Measurements from ENCODE around the gene PRND. TPM values are rescaled to one million over a fixed set of nuclear protein-coding genes. Genes with fewer than 3 reads are reported as not detected.
"Not testable (repeated sequence)": the region's sequence is repeated elsewhere in the genome, so short reads cannot be mapped to it uniquely, and the experiment has no call there.

Gene PRND
- total RNA-seq, 1 donor from 2014 or later = not detected

- no peak for DNase-seq (ENCODE audit: low read depth, low spot score)
- TF ChIP-seq CTCF (conservative IDR thresholded peaks at IDR 0.05) = no peak
- H3K4me3 Mint-ChIP-seq = peak overlapping the region; percentile 12
Measured at GRCh38 chr20:4720977-4721349, 746 bp upstream of the PRND start.

DNA sequence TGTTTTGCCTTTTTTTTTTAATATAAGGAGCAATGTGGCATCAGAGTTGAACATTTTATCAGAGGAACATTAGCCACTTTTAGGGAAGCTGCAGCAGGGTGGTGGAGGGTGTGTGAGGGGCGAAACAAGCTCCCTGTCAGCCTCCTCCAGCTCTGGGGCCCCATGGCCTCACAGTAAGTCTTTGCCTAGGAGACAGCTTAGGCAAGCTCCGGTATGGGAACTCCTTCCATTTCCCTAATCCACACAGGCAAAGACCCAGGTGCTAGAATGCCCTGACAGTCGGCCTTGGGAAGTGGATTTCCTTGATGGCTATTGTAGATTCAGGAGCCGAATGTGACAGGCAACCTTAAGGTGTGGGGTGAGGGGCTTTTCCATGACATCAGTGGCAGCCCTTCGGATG lies 862 bp downstream of the PRND start:
- Mint-ChIP-seq H3K9me3 (no peaks in the 10 kb centered on the region), H3K4me3 (no peak overlapping the region), H3K4me1 (peaks cover 22% of the 10 kb centered on the region), H3K27me3 (ENCODE audit: low read depth) (no peaks in the 10 kb centered on the region), H3K36me3 (ENCODE audit: low read depth) (no peaks in the 10 kb centered on the region), H3K27ac (ENCODE audit: unreplicated experiment) (no peak overlapping the region)
- TF ChIP-seq CTCF (conservative IDR thresholded peaks at IDR 0.05) = no peak
- no peak for DNase-seq (ENCODE audit: low read depth, low spot score)

More at GRCh38 chr20:4720977-4721349, 746 bp upstream of the PRND start:
- no peaks in the 10 kb centered on the region for H3K9me3 Mint-ChIP-seq
- H3K36me3 Mint-ChIP-seq (ENCODE audit: low read depth) = no peaks in the 10 kb centered on the region
- H3K27me3 Mint-ChIP-seq (ENCODE audit: low read depth) = no peaks in the 10 kb centered on the region
- H3K27ac Mint-ChIP-seq (ENCODE audit: unreplicated experiment) = peak overlapping the region; percentile 57
- H3K4me1 Mint-ChIP-seq = peaks cover 17% of the 10 kb centered on the region

GRCh38 chr20:4722993-4723392 lies 1.3 kb downstream of the PRND start:
- Mint-ChIP-seq H3K36me3 (ENCODE audit: low read depth) (no peaks in the 10 kb centered on the region), H3K27ac (ENCODE audit: unreplicated experiment) (no peak overlapping the region), H3K4me3 (no peak overlapping the region), H3K9me3 (no peaks in the 10 kb centered on the region), H3K27me3 (ENCODE audit: low read depth) (no peaks in the 10 kb centered on the region), H3K4me1 (peaks cover 22% of the 10 kb centered on the region)
- no peak for DNase-seq (ENCODE audit: low read depth, low spot score)
- TF ChIP-seq CTCF (conservative IDR thresholded peaks at IDR 0.05) = no peak

- not testable (repeated sequence) for H3K9me3 Mint-ChIP-seq; H3K4me3 Mint-ChIP-seq; H3K27ac Mint-ChIP-seq (ENCODE audit: unreplicated experiment); H3K36me3 Mint-ChIP-seq (ENCODE audit: low read depth); DNase-seq (ENCODE audit: low read depth, low spot score); H3K27me3 Mint-ChIP-seq (ENCODE audit: low read depth)
- peaks cover 22% of the 10 kb centered on the region for H3K4me1 Mint-ChIP-seq
Measured at GRCh38 chr20:4723553-4723952, 1.8 kb downstream of the PRND start.

- Mint-ChIP-seq H3K27me3 (ENCODE audit: low read depth) (no peaks in the 10 kb centered on the region), H3K36me3 (ENCODE audit: low read depth) (no peaks in the 10 kb centered on the region), H3K4me1 (peaks cover 19% of the 10 kb centered on the region), H3K27ac (ENCODE audit: unreplicated experiment) (no peak overlapping the region), H3K4me3 (no peak overlapping the region), H3K9me3 (no peaks in the 10 kb centered on the region)
- no peak for DNase-seq (ENCODE audit: low read depth, low spot score)
- no peak for TF ChIP-seq CTCF (conservative IDR thresholded peaks at IDR 0.05)
Measured at GRCh38 chr20:4724459-4725262, 3.0 kb downstream of the PRND start.

DNA sequence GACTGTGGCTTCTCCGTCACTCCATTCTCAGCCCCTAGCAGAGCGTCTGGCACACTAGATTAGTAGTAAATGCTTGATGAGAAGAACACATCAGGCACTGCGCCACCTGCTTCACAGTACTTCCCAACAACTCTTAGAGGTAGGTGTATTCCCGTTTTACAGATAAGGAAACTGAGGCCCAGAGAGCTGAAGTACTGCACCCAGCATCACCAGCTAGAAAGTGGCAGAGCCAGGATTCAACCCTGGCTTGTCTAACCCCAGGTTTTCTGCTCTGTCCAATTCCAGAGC lies 3.5 kb downstream of the PRND start:
- DNase-seq (ENCODE audit: low read depth, low spot score) = no peak
- no peaks in the 10 kb centered on the region for H3K9me3 Mint-ChIP-seq
- TF ChIP-seq CTCF (conservative IDR thresholded peaks at IDR 0.05) = no peak
- H3K4me3 Mint-ChIP-seq = no peak overlapping the region
- peaks cover 14% of the 10 kb centered on the region for H3K4me1 Mint-ChIP-seq
- H3K27me3 Mint-ChIP-seq (ENCODE audit: low read depth) = no peaks in the 10 kb centered on the region
- no peaks in the 10 kb centered on the region for H3K36me3 Mint-ChIP-seq (ENCODE audit: low read depth)
- H3K27ac Mint-ChIP-seq (ENCODE audit: unreplicated experiment) = no peak overlapping the region

Measured in neural crest cell (in vitro differentiated cells).